Memory B cell (primary cell): ENCODE data around the gene STIM1.
A peak's percentile ranks its signal among the peaks of the same experiment; 100 is the strongest.
"Not testable (repeated sequence)": the region's sequence is repeated elsewhere in the genome, so short reads cannot be mapped to it uniquely, and the experiment has no call there.

Experiments used
- ATAC-seq: fragments of 150-1000 bp; cut with Tn5 transposase; 2 replicates; pipeline ENCODE4 v1.10.0; 2021; ENCODE audit warnings: low read depth, mild to moderate bottlenecking, moderate library complexity
- DNase-seq, 2 donors: peaks; one replicate each; pipeline ENCODE4 v3.0.0; 2022; ENCODE audit warnings: low spot score in 2 of 2
- H3K27ac Mint-ChIP-seq: one replicate; pipeline ENCODE4 v1.8.0; 2022; ENCODE audit warnings: mild to moderate bottlenecking, moderate library complexity, mixed read lengths
- H3K27me3 Mint-ChIP-seq: one replicate; pipeline ENCODE4 v1.8.0; 2022; ENCODE audit warnings: mixed read lengths
- H3K36me3 Mint-ChIP-seq: one replicate; pipeline ENCODE4 v1.8.0; 2022; ENCODE audit warnings: mild to moderate bottlenecking, mixed read lengths
- H3K4me1 Mint-ChIP-seq: one replicate; pipeline ENCODE4 v1.8.0; 2022; ENCODE audit warnings: mixed read lengths
- H3K4me3 Mint-ChIP-seq: one replicate; pipeline ENCODE4 v1.8.0; 2022; ENCODE audit warnings: mild to moderate bottlenecking, moderate library complexity, mixed read lengths
- H3K9me3 Mint-ChIP-seq: one replicate; pipeline ENCODE4 v1.8.0; 2022; ENCODE audit warnings: mixed read lengths

STIM1 gene

DNA sequence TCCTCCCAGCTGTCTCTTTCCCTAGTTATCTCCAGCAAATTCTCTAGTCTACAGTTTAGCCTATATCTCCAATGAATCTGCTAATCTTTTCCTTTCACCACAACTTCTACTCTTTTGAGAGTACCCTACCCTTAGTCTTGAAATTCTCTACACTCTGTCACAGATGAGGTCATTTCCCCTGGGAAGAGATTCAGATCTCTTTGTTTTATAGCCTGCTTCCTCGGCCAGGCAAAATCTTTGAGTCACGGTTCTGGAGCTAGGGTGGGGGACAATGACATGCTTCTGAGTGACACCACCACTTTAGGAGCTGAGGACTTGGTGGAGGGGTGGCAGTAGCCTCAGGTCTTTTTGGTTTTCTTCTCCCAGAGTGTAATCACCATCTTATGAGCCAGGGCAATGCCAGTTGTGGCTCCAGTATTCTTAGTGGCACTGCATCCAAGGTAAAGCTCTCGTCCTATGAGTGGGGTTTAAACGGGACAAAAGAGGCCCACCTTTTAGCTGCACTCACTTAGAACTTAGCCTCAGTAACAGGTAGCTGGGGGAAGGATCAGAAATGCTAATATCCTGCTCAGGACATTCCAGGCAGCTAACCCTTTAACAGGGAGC lies 140.6 kb downstream of the STIM1 start:
- H3K27ac Mint-ChIP-seq, result no peak overlapping the region
- no peaks in the 10 kb centered on the region for H3K27me3 Mint-ChIP-seq
- DNase-seq (no peak), ATAC-seq (no peak)
- peaks cover 25% of the 10 kb centered on the region for H3K36me3 Mint-ChIP-seq
- H3K9me3 Mint-ChIP-seq, result peaks cover 7% of the 10 kb centered on the region
- peaks cover 17% of the 10 kb centered on the region for H3K4me1 Mint-ChIP-seq
- H3K4me3 Mint-ChIP-seq, result peak overlapping the region; percentile 24

DNA sequence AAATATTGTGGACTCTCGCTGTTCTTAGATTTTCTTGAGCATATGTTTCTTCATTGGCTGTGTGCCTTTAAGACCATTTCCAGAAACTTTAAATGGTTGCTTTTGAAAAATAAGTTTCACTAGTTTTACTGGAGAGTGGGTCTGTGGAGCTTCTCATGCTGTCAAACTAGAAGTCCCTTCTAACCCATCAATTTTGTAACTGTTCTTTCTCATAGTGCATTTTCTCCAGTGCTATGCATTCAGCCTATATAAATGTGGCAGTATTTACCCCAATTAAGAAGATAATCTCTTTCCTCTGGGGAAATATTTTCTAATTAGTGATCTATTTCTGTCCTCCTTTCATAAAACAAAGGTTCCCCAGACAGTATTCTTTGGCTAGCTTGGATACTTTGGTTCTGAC lies 141.2 kb downstream of the STIM1 start:
- H3K4me1 Mint-ChIP-seq, result peaks cover 17% of the 10 kb centered on the region
- H3K36me3 Mint-ChIP-seq, result peaks cover 25% of the 10 kb centered on the region

DNA sequence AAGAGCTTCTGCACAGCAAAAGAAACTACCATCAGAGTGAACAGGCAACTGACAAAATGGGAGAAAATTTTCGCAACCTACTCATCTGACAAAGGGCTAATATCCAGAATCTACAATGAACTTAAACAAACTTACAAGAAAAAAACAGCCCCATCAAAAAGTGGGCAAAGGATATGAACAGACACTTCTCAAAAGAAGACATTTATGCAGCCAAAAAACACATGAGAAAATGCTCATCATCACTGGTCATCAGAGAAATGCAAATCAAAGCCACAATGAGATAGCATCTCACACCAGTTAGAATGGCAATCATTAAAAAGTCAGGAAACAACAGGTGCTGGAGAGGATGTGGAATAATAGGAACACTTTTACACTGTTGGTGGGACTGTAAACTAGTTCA lies 149.3 kb downstream of the STIM1 start:
- not testable (repeated sequence) for H3K4me3 Mint-ChIP-seq, ATAC-seq, DNase-seq, H3K36me3 Mint-ChIP-seq, H3K27me3 Mint-ChIP-seq, H3K9me3 Mint-ChIP-seq
- H3K27ac Mint-ChIP-seq, result peak overlapping the region; percentile 11
- peaks cover 14% of the 10 kb centered on the region for H3K4me1 Mint-ChIP-seq

More for the DNA sequence above, 141.2 kb downstream of the STIM1 start:
- H3K27ac Mint-ChIP-seq, result no peak overlapping the region
- H3K27me3 Mint-ChIP-seq, result no peaks in the 10 kb centered on the region
- peaks cover 7% of the 10 kb centered on the region for H3K9me3 Mint-ChIP-seq
- ATAC-seq, result no peak
- no peak for DNase-seq
- H3K4me3 Mint-ChIP-seq, result no peak overlapping the region

DNA sequence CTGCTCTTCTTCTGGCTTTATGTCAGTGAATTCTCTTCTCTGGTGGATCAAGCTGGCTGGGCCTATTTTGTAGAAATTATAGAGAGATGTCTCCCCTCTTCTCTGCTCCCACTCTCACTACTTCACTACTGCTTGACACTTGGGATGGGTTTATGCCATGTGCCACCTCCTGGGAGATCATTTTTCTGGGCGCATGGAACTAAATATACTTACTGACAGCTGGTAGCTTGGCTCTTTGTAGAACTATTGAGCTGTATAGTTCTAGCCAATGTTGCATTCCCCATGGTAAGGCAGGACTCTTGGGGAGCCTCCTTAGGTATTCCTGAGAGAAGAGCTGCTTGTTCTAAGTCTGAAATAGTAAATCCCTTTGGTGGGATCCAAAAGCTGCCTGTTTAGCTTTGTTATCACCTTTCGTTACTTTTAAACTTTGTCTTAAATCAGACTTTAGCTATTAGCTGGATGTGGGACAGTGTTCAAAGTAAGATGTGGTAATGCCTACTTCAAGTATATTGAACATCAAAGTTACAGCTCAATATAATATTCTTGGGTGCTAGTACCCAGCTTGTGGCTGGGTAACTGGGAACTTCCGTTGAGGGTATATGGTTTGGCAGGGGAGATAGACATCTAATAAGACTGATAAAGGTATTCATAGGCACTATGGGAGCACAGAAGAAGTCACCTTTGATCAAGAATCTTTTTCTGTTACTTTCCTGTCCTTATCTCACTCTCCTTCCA lies 151.6 kb downstream of the STIM1 start:
- no peak overlapping the region for H3K4me3 Mint-ChIP-seq

GRCh38 chr11:4008116-4008515 lies 152.7 kb downstream of the STIM1 start:
- peaks cover 7% of the 10 kb centered on the region for H3K36me3 Mint-ChIP-seq
- no peak overlapping the region for H3K4me3 Mint-ChIP-seq
- peaks cover 31% of the 10 kb centered on the region for H3K4me1 Mint-ChIP-seq
- ATAC-seq (no peak), DNase-seq (no peak)
- no peaks in the 10 kb centered on the region for H3K27me3 Mint-ChIP-seq
- no peak overlapping the region for H3K27ac Mint-ChIP-seq
- H3K9me3 Mint-ChIP-seq, result no peaks in the 10 kb centered on the region

More for the DNA sequence above, 151.6 kb downstream of the STIM1 start:
- Mint-ChIP-seq H3K27me3 (no peaks in the 10 kb centered on the region), H3K27ac (peak overlapping the region; percentile 60), H3K36me3 (peaks cover 7% of the 10 kb centered on the region), H3K9me3 (no peaks in the 10 kb centered on the region), H3K4me1 (peaks cover 22% of the 10 kb centered on the region)
- ATAC-seq, result no peak
- no peak for DNase-seq

- H3K4me1 Mint-ChIP-seq, result peaks cover 44% of the 10 kb centered on the region
- ATAC-seq, H3K27ac Mint-ChIP-seq, H3K9me3 Mint-ChIP-seq, H3K27me3 Mint-ChIP-seq, DNase-seq, H3K4me3 Mint-ChIP-seq: not testable (repeated sequence)
- H3K36me3 Mint-ChIP-seq, result peaks cover 12% of the 10 kb centered on the region
These were observed 161.1 kb downstream of the STIM1 start for GRCh38 chr11:4016602-4017001.

GRCh38 chr11:4017129-4017528 lies 161.7 kb downstream of the STIM1 start:
- H3K27ac Mint-ChIP-seq, result peak overlapping the region; percentile 28
- peaks cover 40% of the 10 kb centered on the region for H3K4me1 Mint-ChIP-seq
- H3K9me3 Mint-ChIP-seq, result peaks cover 2% of the 10 kb centered on the region
- ATAC-seq (no peak), DNase-seq (no peak)
- H3K27me3 Mint-ChIP-seq, result no peaks in the 10 kb centered on the region
- peaks cover 12% of the 10 kb centered on the region for H3K36me3 Mint-ChIP-seq
- H3K4me3 Mint-ChIP-seq, result no peak overlapping the region

DNA sequence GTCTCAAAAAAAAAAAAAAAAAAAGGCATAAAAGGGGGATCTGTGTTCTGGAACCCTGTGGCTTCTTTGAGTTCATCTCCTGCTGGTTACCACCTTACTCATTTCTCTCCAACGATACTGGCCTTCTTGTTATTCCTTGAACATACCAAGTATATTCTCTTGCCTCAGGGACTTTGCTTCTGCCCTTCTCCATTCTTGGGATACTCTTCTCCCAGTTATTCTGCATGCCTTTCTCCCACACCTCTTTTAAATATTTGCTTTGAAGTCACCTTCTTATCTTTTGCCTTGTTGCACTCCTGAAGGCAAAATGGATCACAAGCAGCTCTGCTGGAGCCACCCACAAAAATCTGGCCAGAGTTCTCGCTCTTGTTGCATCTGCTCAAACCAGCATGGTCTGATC lies 163.2 kb downstream of the STIM1 start:
- ATAC-seq (no peak), DNase-seq (no peak)
- Mint-ChIP-seq H3K4me3 (no peak overlapping the region), H3K27ac (peak overlapping the region; percentile 52), H3K36me3 (peaks cover 25% of the 10 kb centered on the region), H3K9me3 (peaks cover 3% of the 10 kb centered on the region), H3K4me1 (peaks cover 34% of the 10 kb centered on the region), H3K27me3 (no peaks in the 10 kb centered on the region)

DNA sequence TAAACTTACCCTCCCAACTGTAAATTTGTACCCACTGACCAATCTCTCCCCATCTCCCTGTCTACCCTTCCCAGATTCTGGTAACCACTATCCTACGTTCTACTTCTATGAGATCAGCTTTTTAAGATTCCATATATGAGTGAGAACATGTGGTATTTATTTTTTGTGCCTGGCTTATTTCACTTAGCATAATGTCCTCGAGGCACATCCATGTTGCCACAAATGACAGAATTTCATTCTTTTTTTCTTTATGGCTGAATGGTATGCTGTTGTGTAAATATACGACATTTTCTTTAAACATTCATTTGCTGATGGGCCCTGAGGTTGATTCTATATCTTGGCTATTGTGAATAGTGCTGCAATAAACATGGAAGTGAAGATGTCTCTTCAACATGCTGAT lies 164.4 kb downstream of the STIM1 start:
- ATAC-seq (no peak), DNase-seq (no peak)
- H3K27me3 Mint-ChIP-seq, result no peaks in the 10 kb centered on the region
- peaks cover 36% of the 10 kb centered on the region for H3K36me3 Mint-ChIP-seq
- H3K4me1 Mint-ChIP-seq, result peaks cover 27% of the 10 kb centered on the region
- H3K4me3 Mint-ChIP-seq, result no peak overlapping the region
- no peak overlapping the region for H3K27ac Mint-ChIP-seq
- peaks cover 4% of the 10 kb centered on the region for H3K9me3 Mint-ChIP-seq

DNA sequence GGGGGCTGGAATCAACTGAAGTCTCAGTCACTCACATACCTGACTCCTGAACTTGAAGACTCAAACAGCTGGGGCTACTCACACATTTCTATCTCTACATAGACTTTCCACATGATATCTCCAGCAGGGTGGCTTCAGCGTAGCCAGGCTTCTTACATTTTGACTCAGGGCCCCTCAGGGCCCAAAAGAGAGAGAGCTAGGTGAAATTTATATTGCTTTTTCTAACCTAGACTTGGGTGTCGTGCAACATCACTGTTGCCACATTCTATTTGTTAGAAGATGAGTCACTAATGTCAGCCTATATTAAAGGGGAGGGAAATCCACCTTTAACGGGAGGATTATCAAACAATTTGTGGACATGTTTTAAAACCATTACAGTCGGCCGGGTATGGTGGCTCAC lies 167.2 kb downstream of the STIM1 start:
- H3K9me3 Mint-ChIP-seq, result peaks cover 4% of the 10 kb centered on the region
- no peak overlapping the region for H3K4me3 Mint-ChIP-seq
- H3K4me1 Mint-ChIP-seq, result peaks cover 12% of the 10 kb centered on the region
- no peak for ATAC-seq
- no peaks in the 10 kb centered on the region for H3K27me3 Mint-ChIP-seq
- no peak overlapping the region for H3K27ac Mint-ChIP-seq
- H3K36me3 Mint-ChIP-seq, result peaks cover 60% of the 10 kb centered on the region
- DNase-seq, result no peak

DNA sequence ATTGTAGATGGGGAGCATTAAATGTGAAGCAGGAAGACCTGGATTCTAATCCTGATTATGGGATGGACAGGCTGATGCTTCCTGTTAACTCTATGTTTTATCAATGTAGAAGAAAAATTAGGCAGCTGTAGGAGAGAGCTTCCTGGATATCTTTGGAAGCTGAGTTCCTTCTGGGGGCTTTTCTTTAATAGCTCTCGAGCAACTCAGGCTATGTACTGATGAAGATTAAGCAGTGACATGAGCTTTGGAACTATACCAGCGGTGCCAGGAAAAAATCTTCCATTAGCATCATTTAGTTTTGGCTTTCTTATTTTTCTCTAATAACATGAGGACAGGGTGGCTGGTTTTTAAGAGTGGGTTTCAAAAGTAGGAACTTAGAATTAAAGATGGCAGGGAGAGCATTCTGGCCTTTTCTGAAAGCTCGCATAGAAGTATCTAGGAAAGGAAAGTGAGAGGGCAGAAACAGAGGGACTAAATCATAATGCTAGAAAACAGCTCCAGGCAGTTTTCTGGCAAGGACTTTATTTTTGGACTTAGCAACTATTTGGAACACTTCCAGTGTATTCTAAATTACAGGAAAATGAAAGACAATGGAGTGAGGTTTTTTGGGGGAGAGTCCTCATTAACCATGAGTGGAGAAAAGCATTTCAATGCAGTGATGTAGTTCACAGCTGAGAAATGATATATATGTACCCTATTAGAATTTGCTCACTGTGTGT lies 169.9 kb downstream of the STIM1 start:
- Mint-ChIP-seq H3K4me3 (no peak overlapping the region), H3K9me3 (peaks cover 4% of the 10 kb centered on the region), H3K27ac (peak overlapping the region; percentile 19), H3K36me3 (peaks cover 61% of the 10 kb centered on the region), H3K27me3 (no peaks in the 10 kb centered on the region), H3K4me1 (peaks cover 6% of the 10 kb centered on the region)
- DNase-seq, result no peak
- no peak for ATAC-seq

DNA sequence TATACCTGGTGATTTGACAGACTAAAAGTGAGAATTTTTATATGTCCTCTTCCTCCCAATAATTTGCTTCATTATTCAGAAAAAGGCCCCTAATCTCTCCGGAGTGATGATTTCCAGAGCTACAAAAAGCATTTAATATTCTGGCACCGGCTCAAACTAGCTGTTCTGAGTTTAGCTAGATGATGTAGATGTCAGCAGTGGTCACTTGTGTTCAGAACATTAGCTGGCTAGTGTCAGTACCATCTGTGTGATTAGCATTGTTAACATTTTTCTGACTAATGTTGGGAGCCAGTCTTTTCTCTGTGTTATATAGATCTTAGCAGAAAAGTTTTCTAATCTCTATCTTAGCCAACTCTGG lies 170.5 kb downstream of the STIM1 start:
- Mint-ChIP-seq H3K36me3 (peaks cover 58% of the 10 kb centered on the region), H3K27me3 (no peaks in the 10 kb centered on the region), H3K4me3 (no peak overlapping the region), H3K27ac (no peak overlapping the region), H3K4me1 (peaks cover 5% of the 10 kb centered on the region), H3K9me3 (peaks cover 4% of the 10 kb centered on the region)
- ATAC-seq, result no peak
- no peak for DNase-seq

DNA sequence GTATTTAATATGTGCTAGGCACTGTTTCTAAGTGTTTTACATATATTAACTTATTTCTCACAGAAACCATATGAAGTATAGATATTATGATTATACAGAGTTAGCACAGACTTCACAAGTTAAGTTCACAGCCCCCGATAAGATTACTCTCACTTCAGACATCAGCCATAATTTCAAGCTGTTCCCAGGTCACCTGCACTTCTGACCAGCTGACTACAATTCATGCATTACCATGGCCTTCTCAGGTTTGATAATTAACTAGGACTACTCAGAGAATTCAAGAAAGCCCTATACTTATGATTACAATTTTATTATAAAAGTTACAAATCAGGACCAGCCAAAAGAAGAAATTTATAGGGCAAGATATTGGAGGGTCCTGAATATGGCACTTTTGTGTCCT lies 170.9 kb downstream of the STIM1 start:
- Mint-ChIP-seq H3K27ac (no peak overlapping the region), H3K9me3 (peaks cover 4% of the 10 kb centered on the region), H3K27me3 (no peaks in the 10 kb centered on the region), H3K4me3 (no peak overlapping the region), H3K36me3 (peaks cover 56% of the 10 kb centered on the region), H3K4me1 (peaks cover 5% of the 10 kb centered on the region)
- no peak for DNase-seq
- ATAC-seq, result no peak

DNA sequence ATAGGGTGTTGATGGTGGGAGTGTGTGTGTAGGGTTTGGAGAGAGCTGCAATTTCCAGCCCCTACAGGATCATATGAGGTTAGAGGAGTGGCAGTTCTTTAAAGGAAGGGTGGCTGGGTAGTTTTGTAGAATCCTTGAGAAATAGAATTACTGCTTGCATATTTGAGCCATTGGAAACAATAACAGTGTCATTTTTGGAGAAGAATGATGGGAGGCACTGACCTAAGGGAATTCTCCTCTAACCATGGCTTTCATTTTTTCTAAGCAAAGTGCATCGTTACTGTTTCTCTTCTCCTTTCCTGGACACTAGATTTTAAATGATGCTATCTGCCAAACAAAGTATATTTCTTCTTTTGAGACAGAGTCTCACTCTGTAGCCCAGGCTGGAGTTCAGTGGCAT lies 172.3 kb downstream of the STIM1 start:
- Mint-ChIP-seq H3K9me3 (peaks cover 4% of the 10 kb centered on the region), H3K36me3 (peaks cover 55% of the 10 kb centered on the region), H3K27me3 (no peaks in the 10 kb centered on the region), H3K4me3 (no peak overlapping the region), H3K4me1 (peaks cover 3% of the 10 kb centered on the region), H3K27ac (peak overlapping the region; percentile 8)
- DNase-seq (no peak), ATAC-seq (no peak)
